K562 (cell line): Measurements from ENCODE around the gene LRRC49.

Experiments used
- ATF3 ChIP-seq, 2 experiments: fragments of 450-650 bp in 1 of 2; sonication (generic) in 1 of 2; formaldehyde crosslinking in 1 of 2; IDR thresholded peaks in 1 of 2; conservative IDR thresholded peaks in 1 of 2; 2 replicates each; pipeline versions ENCODE4 v1.6.1 to v1.8.1; 2016 to 2023; ENCODE audit warnings: mild to moderate bottlenecking in 2 of 2, moderate library complexity in 2 of 2, inconsistent platforms in 1 of 2, missing genetic modification reagents in 1 of 2
- CCNT2 ChIP-seq: IDR thresholded peaks from 2 replicates; pipeline ENCODE4 v1.6.1; 2011; ENCODE audit warnings: borderline replicate concordance, low read depth, mild to moderate bottlenecking, moderate library complexity, mixed read lengths, low read length; ENCODE audit not compliant: insufficient read length; ENCODE audit errors: extremely low read depth
- CTCF ChIP-seq, 3 experiments: IDR thresholded peaks in 2 of 3; conservative IDR thresholded peaks in 1 of 3; 2 replicates each; pipeline ENCODE4 v1.5.1; 2011 to 2012; ENCODE audit warnings: low read length in 3 of 3, mild to moderate bottlenecking in 3 of 3, control low read depth in 2 of 3, improper control_type of control experiment in 1 of 3, inconsistent platforms in 1 of 3, low read depth in 1 of 3, mixed read lengths in 1 of 3, moderate library complexity in 1 of 3; ENCODE audit not compliant: insufficient read depth in 2 of 3
- ELF1 ChIP-seq: fragments of 200-800 bp; sonication (Bioruptor generic); IDR thresholded peaks from 2 replicates; pipeline ENCODE4 v1.6.1; 2016; ENCODE audit warnings: missing genetic modification characterization, missing compliant biosample characterization
- TFE3 ChIP-seq: fragments of 450-650 bp; formaldehyde crosslinking; IDR thresholded peaks from 2 replicates; pipeline ENCODE4 v1.4.0; 2020; ENCODE audit warnings: mild to moderate bottlenecking, mixed read lengths
- ZNF280B ChIP-seq: fragments of 250-450 bp; sonication (Bioruptor Pico); IDR thresholded peaks from 2 replicates; pipeline ENCODE4 v1.5.1; 2021; ENCODE audit warnings: mild to moderate bottlenecking

- TF ChIP-seq CTCF (IDR thresholded peaks at IDR 0.05 in 2 of 3, conservative IDR thresholded peaks at IDR 0.05 in 1 of 3; ENCODE audit: insufficient read depth in 2 of 3, low read depth in 1 of 3, low read length in 3 of 3) (no peak), ZNF280B (no peak), ATF3 (IDR thresholded peaks at IDR 0.05) (no peak), ATF3 (CRISPR knock-in tag; conservative IDR thresholded peaks at IDR 0.05) (no peak), ELF1 (tag) (no peak), CCNT2 (no peak), TFE3 (no peak)
Observed at GRCh38 chr15:71048913-71049675, 156.5 kb downstream of the LRRC49 start.
